ENCODE results near the gene PMEL. TPM values are rescaled to one million over a fixed set of nuclear protein-coding genes. Genes with fewer than 3 reads are reported as not detected.

The PMEL gene
- polyA plus RNA-seq, 1 of the 3 experiments (the other 2 are of a cell fraction): 1.8 TPM

- Histone ChIP-seq H3F3A (replicated peaks; ENCODE audit: insufficient read depth) (peaks cover 26% of the 10 kb centered on the region), H3K4me1 (ENCODE audit: control insufficient read depth in 1 of 2, insufficient read depth in 2 of 2, low read depth in 1 of 2, low read length in 1 of 2) (peaks cover 19 to 32% of the 10 kb centered on the region in 2 experiments; a peak in 3 of 4 replicates), H3K79me2 (ENCODE audit: insufficient read depth) (peaks cover 52% of the 10 kb centered on the region), H3K9me2 (no peaks in the 10 kb centered on the region), H3K4me3 (ENCODE audit: low read depth in 2 of 2, low read length in 1 of 2) (peak overlapping the region; percentile 64 to 72), H3K9me3 (no peaks in the 10 kb centered on the region), H3K36me3 (replicated peaks in 1 of 2; ENCODE audit: control insufficient read depth in 1 of 2, insufficient read depth in 2 of 2, low read length in 1 of 2) (no peaks in the 10 kb centered on the region), H3K4me2 (peak overlapping the region; percentile 90), H2AFZ (ENCODE audit: low read depth) (peak overlapping the region; percentile 73), H4K20me1 (ENCODE audit: insufficient read depth) (no peaks in the 10 kb centered on the region), H3K27ac (ENCODE audit: low read depth in 2 of 2, low read length in 1 of 2) (peak overlapping the region; percentile 79 to 80), H3K27me3 (ENCODE audit: insufficient read depth) (no peaks in the 10 kb centered on the region), H3K9ac (peak overlapping the region; percentile 69)
- ChIA-PET CTCF (interaction anchor here (0.8 to 3.6 kb wide), 13 partner anchors 9 to 1896 kb away, joined by 3 to 37 read pairs (median 4); partner anchors contain the start of genes DNAJC14 and SARNP), POLR2A (interaction anchor here (0.8 to 2.2 kb wide), 5 partner anchors 42 to 193 kb away, joined by 3 to 8 read pairs (median 5); partner anchors contain the start of genes DNAJC14, ORMDL2, RAB5B and SARNP)
- WGBS (ENCODE audit: low lambda C conversion rate): 29% methylated on average over 10 of the region's 10 CpGs
- TF ChIP-seq GABPA (IDR thresholded peaks at IDR 0.05; ENCODE audit: low read depth) (no peak), GATA2 (CRISPR knock-in tag; IDR thresholded peaks at IDR 0.05) (no peak), MXI1 (IDR thresholded peaks at IDR 0.05; ENCODE audit: low read depth, low read length) (no peak), SMC3 (IDR thresholded peaks at IDR 0.05; ENCODE audit: low read depth, low read length) (no peak)
- no peak for DNase-seq
Measured at GRCh38 chr12:55931317-55931779, 34.5 kb downstream of the PMEL start.

- H3K36me3 ChIP-seq (replicated peaks in 1 of 2; ENCODE audit: control insufficient read depth in 1 of 2, insufficient read depth in 2 of 2, low read length in 1 of 2): no peaks in the 10 kb centered on the region
- 39% methylated on average over 3 of the region's 3 CpGs for WGBS (ENCODE audit: low lambda C conversion rate)
- POLR2A ChIA-PET: interaction anchor here (1.1 to 2.2 kb wide), 4 partner anchors 43 to 193 kb away, joined by 3 to 8 read pairs (median 4); partner anchors contain the start of genes ORMDL2, RAB5B and SARNP
- peaks cover 21 to 33% of the 10 kb centered on the region in 2 experiments; a peak in 3 of 4 replicates for H3K4me1 ChIP-seq (ENCODE audit: control insufficient read depth in 1 of 2, insufficient read depth in 2 of 2, low read depth in 1 of 2, low read length in 1 of 2)
- H3K79me2 ChIP-seq (ENCODE audit: insufficient read depth): peaks cover 57% of the 10 kb centered on the region
- CTCF ChIA-PET: interaction anchor here (0.6 to 6.4 kb wide), 23 partner anchors 8 to 1895 kb away, joined by 3 to 51 read pairs (median 3); partner anchors contain the start of genes DNAJC14, MMP19 and SARNP
- H3K27ac ChIP-seq (ENCODE audit: low read depth in 2 of 2, low read length in 1 of 2): peak within 1 kb of the TSS; percentile 79 to 80
- no peaks in the 10 kb centered on the region for H3K9me3 ChIP-seq
- H3K27me3 ChIP-seq (ENCODE audit: insufficient read depth): no peaks in the 10 kb centered on the region
- no peaks in the 10 kb centered on the region for H4K20me1 ChIP-seq (ENCODE audit: insufficient read depth)
- peak; percentile 74 for DNase-seq
- peak within 1 kb of the TSS; percentile 69 for H3K9ac ChIP-seq
- peaks cover 31% of the 10 kb centered on the region for H3F3A ChIP-seq (replicated peaks; ENCODE audit: insufficient read depth)
- H3K9me2 ChIP-seq: no peaks in the 10 kb centered on the region
- H3K4me2 ChIP-seq: peak within 1 kb of the TSS; percentile 90
- H2AFZ ChIP-seq (ENCODE audit: low read depth): peak within 1 kb of the TSS; percentile 73
- peak within 1 kb of the TSS; percentile 64 to 72 for H3K4me3 ChIP-seq (ENCODE audit: low read depth in 2 of 2, low read length in 1 of 2)
- TF ChIP-seq CHD2 (IDR thresholded peaks at IDR 0.05; ENCODE audit: low read length, partially characterized antibody) (peak; percentile 39), GATA2 (CRISPR knock-in tag; IDR thresholded peaks at IDR 0.05) (no peak), USF1 (IDR thresholded peaks at IDR 0.05; ENCODE audit: borderline replicate concordance, low read depth) (no peak), FOSL2 (IDR thresholded peaks at IDR 0.05; ENCODE audit: borderline replicate concordance, low read depth) (no peak), RXRA (IDR thresholded peaks at IDR 0.05; ENCODE audit: borderline replicate concordance, low read depth) (no peak), MXI1 (IDR thresholded peaks at IDR 0.05; ENCODE audit: low read depth, low read length) (no peak), REST (IDR thresholded peaks at IDR 0.05; ENCODE audit: low read depth, low read length) (no peak), ELF1 (IDR thresholded peaks at IDR 0.05) (no peak), EZH2phosphoT487 (IDR thresholded peaks at IDR 0.05; ENCODE audit: borderline replicate concordance, low read depth) (no peak), EP300 (IDR thresholded peaks at IDR 0.05; ENCODE audit: borderline replicate concordance in 1 of 2, low read depth in 1 of 2, low read length in 1 of 2) (no peak), POLR2AphosphoS5 (IDR thresholded peaks at IDR 0.05; ENCODE audit: low read depth, low read length) (no peak), JUND (IDR thresholded peaks at IDR 0.05) (no peak), USF2 (IDR thresholded peaks at IDR 0.05; ENCODE audit: borderline replicate concordance, low read depth, low read length) (no peak), MAX (IDR thresholded peaks at IDR 0.05; ENCODE audit: low read depth) (no peak), SMC3 (IDR thresholded peaks at IDR 0.05; ENCODE audit: low read depth, low read length) (peak; percentile 28; the same call in 1 of the 2 replicates), TCF12 (IDR thresholded peaks at IDR 0.05) (peak; percentile 42), PBX3 (IDR thresholded peaks at IDR 0.05) (peak; percentile 25; the same call in 1 of the 2 replicates), RAD21 (IDR thresholded peaks at IDR 0.05; ENCODE audit: low read length) (peak; percentile 61), TEAD4 (IDR thresholded peaks at IDR 0.05; ENCODE audit: borderline replicate concordance, insufficient read depth) (no peak)
Measured at GRCh38 chr12:55930771-55931316, 35.0 kb downstream of the PMEL start, which contains the start of gene DGKA. Gene DGKA, plus strand, starts transcription at chr12:55931162. Its CDS starts 5,342 bp downstream, at chr12:55936504.

All from SK-N-SH (cell line).